Testis (tissue), 2 donors: ENCODE measurements around the gene TGFBR3.

Source experiments
- CTCF ChIP-seq, 3 experiments: fragments of 450-650 bp in 2 of 3; fragments of 200-600 bp in 1 of 3; sonication (generic) in 1 of 3; IDR thresholded peaks; one replicate each; pipeline ENCODE4 v1.5.1; 2016 to 2019; ENCODE audit warnings: antibody characterized with exemption in 3 of 3, mild to moderate bottlenecking in 2 of 3, moderate library complexity in 1 of 3
- POLR2A ChIP-seq: fragments of 450-650 bp; IDR thresholded peaks from one replicate; pipeline ENCODE4 v1.6.1; 2017; ENCODE audit warnings: antibody characterized with exemption, mild to moderate bottlenecking, moderate library complexity

DNA sequence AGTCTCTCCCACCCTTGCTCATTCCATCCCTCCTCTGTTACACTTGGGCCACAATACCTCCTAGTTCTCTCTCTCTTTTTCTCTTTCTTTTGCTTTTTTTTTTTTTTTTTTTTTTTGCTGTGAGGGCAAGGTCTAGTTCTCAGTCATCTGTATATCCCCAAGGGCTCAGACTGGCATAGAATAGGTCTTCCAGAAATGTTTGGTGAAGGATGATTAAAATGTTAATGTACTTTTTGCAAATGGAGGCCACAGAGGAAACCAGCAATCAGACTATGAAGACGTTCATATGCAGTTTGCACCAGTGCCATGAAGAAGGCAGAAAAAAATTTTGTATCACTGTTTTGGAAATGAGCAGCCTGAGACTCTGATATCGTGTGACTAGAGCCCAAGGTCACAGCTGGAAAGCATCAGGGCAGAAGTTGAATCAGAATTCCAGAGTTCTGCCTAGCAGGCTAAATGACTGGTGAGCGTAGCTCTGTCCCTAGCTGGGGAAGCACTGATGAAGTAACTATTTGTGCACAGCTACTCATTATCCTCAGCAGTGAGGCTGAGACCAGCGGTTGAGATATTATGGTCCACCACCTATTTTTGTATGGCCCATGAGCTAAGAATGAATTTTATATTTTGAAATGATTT, 186.5 kb downstream of the TGFBR3 start:
- TF ChIP-seq POLR2A (no peak), CTCF (IDR thresholded peaks at IDR 0.05) (no peak)
